Left forelimb (tissue), 1 donor: Measurements from ENCODE around the gene NAT16.
A peak's percentile ranks its signal among the peaks of the same experiment; 100 is the strongest.
"Not testable (repeated sequence)": the region's sequence is repeated elsewhere in the genome, so short reads cannot be mapped to it uniquely, and the experiment has no call there.

Source experiments
- DNase-seq: peaks from one replicate; pipeline ENCODE4 v3.0.0-alpha.2; 2018; ENCODE audit warnings: low spot score

NAT16 gene

DNA sequence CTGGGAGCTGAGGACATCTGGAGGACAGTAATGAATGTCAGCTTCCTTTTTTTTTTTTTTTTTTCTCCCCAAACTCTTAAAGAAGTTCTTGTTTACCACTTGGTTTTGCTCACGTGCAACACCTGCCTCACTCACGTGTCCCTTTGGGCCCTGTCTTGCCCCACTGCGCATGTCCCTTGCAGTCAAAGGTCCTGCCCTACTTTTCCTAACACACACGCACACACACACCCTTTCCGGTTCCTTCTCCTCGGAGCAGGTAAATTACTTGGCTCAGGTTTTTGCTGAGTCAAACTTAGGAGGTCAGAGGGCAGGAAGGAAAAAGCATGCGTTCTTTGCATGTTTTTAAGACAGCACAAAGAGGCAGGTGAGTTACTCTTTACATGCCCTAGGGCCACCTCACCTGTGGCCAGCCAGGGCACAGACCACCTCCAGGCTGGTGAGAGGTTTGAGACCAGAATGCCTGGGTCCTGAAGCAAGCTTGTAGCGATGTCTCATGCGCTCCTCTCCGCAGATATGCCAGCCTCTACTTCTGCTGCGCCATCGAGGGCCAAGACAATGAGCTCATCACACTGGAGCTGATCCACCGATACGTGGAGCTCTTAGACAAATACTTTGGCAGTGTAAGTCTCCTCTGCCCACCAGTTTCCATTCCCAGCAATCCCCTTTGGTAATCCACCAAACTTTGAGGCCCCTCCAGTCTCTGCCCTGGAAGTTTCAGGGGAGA lies 23.1 kb downstream of the NAT16 start:
- no peak for DNase-seq

- DNase-seq, result no peak
Measured at GRCh38 chr7:101156277-101156676, 23.8 kb downstream of the NAT16 start.

GRCh38 chr7:101155303-101155702 lies 24.8 kb downstream of the NAT16 start:
- DNase-seq, result no peak

- no peak for DNase-seq
Measured at GRCh38 chr7:101154693-101155102, 25.4 kb downstream of the NAT16 start.

DNA sequence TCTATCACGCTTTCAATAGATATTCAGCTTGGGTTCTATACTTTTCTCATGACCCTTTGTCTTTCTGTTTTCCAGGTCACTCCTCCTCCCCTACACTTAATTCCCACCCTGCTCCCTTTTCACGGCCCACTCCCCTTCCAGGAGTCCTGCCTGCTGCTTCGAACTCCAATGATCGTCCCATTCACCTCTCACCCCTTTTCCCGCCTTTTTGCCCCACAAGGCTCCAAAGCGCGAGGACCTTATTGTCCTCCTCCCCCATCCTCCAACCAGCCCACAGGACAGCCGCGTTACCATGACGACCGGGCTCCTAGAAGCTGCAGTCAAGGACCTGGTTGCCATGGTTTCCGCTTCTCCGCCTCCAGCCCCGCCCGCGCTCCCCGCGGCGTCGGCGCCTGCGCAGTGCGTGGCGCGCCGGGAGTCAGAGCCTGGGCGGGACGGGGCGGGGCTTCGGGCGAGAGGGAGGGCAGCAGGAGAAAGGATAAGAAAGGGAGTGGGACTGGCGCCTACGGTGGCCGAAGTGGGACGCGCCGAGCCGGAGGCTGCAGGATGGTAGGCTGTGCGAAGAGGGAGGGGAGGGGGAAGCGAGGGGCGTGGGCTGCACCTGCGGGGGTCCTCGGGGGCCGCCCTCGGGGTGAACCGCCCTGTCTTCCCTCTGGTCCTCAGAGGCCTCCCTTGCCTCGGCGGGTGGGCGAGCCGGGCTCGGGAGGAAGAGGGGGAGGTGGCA lies 26.0 kb downstream of the NAT16 start, which contains the start of gene AP1S1:
Gene AP1S1 (plus strand): TSS at position 508 of the 724 bp plus-strand sequence. CDS start 39 bp downstream, at position 547.
- DNase-seq, result peak; percentile 96

DNA sequence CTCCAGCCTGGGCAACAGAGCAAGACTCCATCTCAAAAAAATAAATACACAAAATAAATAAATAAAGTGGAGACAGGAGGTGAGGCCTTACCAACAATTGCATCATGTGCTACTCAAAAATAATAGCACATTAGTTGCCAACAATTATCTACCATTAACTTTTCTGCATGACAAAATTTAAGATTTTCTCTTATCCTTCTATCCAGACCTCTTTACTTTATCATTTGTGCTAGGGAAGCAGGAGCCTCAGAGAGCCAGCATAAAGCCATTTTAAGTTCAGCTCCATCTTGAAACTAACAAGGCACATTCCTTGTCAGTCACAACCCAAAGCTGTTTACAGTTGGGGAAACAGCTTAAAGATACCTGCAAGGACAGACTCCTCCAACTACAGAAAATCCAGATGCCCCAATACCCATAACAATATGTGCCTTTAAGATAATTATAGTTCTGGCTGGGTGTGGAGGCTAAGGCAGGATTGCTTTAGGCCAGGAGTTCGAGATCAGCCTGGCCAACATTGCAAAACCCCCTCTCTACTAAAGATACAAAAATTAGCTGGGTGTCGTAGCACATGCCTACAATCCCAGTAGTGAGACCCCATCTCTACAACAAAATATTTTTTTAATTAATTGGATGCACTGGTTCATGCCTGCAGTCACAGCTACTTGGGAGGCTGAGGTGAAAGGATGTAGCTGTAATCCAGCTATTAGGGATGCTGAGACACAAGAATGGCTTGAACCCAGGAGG lies 28.0 kb downstream of the NAT16 start:
- no peak for DNase-seq

DNA sequence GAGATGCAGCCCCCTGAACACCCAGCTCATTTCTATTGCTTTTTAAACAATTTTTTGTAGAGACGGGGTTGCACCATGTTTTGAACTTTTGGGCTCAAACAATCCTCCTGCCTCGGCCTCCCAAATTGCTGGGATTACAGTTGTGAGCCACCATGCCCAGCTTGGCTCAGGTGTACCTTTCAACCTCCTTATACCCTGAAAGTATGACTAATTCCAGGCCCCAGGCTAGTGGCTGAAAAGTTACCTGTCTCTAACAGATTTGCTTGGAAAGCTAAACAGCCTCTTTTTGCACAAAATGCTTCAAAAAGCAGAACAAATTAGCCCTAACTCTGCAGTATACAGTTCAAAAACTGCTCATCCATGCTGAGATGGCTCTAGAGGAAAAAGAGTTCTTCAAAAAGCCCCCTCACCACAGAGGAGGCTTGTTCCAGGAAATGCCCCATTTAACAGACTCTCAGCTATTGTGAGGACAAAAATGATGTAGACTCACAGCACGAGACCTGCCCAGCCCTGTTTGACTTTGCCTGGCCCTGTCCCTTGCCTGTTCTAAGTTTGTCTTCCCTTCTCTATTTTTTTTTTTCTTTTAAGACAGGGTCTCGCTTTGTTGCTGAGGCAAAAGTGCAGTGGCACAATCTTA lies 39.2 kb downstream of the NAT16 start:
- DNase-seq, result no peak

GRCh38 chr7:101140339-101140699 lies 39.8 kb downstream of the NAT16 start:
- DNase-seq, result no peak

GRCh38 chr7:101138213-101138870 lies 41.8 kb downstream of the NAT16 start:
- no peak for DNase-seq

DNA sequence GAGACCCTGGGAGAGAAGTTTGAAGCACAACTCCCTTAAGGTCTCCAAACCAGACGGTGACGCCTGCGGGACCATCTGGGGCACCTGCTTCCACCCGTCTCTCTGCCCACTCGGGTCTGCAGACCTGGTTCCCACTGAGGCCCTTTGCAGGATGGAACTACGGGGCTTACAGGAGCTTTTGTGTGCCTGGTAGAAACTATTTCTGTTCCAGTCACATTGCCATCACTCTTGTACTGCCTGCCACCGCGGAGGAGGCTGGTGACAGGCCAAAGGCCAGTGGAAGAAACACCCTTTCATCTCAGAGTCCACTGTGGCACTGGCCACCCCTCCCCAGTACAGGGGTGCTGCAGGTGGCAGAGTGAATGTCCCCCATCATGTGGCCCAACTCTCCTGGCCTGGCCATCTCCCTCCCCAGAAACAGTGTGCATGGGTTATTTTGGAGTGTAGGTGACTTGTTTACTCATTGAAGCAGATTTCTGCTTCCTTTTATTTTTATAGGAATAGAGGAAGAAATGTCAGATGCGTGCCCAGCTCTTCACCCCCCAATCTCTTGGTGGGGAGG lies 42.4 kb downstream of the NAT16 start:
- no peak for DNase-seq

DNA sequence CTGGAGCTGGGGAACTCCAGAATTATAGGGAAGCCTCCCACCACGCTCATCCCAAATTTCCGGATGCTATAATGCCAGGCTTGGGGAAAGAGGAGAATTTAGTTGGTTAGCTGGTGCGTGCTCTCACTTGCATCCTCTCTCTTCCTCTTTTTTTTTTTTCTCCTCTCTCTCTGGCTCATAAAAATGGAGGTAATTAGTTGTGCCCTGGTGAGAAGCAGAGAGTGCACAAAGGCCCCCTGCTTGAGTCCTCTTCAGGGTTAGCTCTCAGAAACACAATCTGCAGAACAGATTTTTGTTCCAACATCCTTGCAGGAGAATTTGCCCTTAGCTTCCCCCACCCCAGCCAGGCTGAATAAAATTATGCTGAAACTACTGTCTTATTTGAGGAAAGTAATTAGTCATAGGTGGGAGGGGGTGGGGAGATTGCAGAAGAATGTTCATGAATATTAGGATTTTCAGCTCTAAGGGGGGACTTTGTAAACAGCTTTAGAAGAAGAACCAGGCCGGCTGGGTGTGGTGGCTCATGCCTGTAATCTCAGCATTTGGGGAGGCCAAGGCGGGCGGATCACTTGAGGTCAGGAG lies 45.6 kb downstream of the NAT16 start:
- no peak for DNase-seq

GRCh38 chr7:101133621-101134398 lies 46.3 kb downstream of the NAT16 start:
- no peak for DNase-seq

GRCh38 chr7:101132626-101133600 lies 47.2 kb downstream of the NAT16 start:
- DNase-seq, result not testable (repeated sequence)

DNA sequence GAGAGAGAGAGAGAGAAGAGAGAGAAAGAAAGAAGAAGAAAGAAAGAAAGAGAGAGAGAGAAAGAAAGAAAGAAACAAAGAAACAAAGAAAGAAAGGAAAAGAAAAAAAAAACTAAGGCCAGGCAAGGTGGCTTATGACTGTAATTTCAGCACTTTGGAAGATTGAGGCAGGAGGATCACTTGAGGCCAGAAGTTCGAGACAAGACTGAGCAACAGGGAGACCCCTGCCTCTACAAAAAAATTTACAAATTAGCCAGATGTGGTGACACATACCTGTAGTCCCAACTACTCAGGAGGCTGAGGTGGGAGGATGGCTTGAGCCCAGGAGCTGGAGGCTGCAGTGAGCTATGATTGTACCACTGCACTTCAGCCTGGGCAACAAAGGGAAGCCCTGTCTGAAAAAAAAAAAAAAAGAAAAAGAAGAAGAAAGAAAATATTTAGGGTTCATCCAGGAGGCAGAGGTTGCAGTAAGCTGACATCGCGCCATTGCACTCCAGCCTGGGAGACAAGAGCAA lies 50.4 kb downstream of the NAT16 start:
- no peak for DNase-seq

- DNase-seq, result no peak
Measured at GRCh38 chr7:101128040-101128834, 51.9 kb downstream of the NAT16 start.

DNA sequence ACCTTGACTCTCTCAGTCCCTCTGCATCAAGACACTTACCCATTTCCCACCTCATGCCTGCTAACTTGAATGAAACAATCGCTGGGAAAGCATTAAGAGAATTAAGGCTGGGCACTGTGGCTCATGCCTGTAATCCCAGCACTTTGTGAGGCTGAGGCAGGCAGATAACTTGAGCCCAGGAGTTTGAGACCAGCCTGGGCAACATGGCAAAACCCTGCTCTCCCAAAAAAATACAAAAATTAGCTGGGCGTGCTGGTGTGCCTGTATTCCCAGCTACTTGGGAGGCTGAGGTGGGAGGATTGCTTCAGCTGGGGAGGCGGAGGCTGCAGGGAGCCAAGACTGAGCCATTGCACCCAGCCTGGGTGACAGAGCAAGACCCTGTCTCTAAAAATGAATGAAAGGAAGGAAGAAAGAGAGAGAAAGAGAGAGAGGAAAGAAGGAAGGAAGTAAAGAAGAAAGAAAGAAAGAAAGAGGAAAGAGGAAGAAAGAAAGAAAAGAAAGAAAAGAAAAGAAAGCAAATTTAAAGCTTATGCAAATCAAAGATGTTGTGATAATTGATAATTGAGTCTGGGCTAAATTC lies 52.5 kb downstream of the NAT16 start:
- no peak for DNase-seq

DNA sequence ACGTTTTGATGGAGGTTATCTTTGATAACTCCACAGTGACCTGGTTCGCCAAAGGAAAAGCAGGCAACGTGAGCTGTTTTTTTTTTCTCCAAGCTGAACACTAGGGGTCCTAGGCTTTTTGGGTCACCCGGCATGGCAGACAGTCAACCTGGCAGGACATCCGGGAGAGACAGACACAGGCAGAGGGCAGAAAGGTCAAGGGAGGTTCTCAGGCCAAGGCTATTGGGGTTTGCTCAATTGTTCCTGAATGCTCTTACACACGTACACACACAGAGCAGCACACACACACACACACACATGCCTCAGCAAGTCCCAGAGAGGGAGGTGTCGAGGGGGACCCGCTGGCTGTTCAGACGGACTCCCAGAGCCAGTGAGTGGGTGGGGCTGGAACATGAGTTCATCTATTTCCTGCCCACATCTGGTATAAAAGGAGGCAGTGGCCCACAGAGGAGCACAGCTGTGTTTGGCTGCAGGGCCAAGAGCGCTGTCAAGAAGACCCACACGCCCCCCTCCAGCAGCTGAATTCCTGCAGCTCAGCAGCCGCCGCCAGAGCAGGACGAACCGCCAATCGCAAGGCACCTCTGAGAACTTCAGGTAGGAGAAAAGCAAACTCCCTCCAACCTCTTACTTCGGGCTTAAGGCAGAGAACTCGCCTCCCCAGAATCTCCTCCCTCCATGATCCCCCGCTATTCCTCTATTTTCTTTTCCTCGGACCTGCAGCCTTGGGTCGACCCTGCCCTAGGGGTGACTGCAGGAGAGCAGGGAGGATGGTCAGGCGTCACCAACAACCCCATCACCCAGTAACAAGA lies 53.2 kb downstream of the NAT16 start, which contains the start of gene SERPINE1:
Gene SERPINE1 (plus strand): TSS at position 454 of the 809 bp plus-strand sequence. CDS start 1,290 bp downstream, outside the sequence.
- DNase-seq, result peak; percentile 91
